Activated CD8-positive, alpha-beta memory T cell treated with anti-CD3 and anti-CD28 coated beads, Interleukin-2, amount 50 U/mL, for 48 hours (primary cell): ENCODE data around the gene OR11H7.
"Not testable (repeated sequence)": the region's sequence is repeated elsewhere in the genome, so short reads cannot be mapped to it uniquely, and the experiment has no call there.

Source experiments
- DNase-seq: peaks from one replicate; pipeline ENCODE4 v3.0.0-alpha.2; 2020

The OR11H7 gene

DNA sequence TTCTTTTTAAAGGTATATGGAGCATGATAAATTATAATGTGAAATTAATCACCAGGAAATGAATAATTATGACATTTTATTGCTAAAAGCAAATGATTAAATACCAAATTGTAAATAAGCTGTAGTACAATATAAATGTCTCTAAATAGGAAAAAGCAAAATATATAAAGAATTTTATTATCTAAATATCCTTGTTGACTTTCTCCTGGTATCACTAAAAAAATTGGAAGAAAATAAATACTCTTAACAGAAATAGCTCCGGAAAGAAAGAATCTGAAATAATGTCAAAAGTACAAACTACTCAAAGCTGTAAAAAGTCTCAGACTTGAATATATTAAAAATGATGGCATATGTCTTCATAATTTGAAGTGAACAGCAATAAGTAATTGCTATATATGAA, at the start of gene OR11H7:
Gene OR11H7 (plus strand): TSS at position 301 of the 400 bp plus-strand sequence.
- DNase-seq = no peak

DNA sequence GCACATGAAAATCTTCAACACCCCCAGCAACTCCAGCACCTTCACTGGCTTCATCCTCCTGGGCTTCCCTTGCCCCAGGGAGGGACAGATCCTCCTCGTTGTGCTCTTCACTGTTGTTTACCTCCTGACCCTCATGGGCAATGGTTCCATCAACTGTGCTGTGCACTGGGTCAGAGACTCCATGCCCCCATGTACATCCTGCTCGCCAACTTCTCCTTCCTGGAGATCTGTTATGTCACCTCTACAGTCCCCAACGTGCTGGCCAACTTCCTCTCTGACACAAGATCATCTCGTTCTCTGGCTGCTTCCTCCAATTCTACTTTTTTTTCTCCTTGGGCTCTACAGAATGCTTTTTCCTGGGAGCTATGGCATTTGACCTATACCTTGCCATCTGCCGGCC, 49.6 kb upstream of the OR11H7 start:
- DNase-seq = no peak

DNA sequence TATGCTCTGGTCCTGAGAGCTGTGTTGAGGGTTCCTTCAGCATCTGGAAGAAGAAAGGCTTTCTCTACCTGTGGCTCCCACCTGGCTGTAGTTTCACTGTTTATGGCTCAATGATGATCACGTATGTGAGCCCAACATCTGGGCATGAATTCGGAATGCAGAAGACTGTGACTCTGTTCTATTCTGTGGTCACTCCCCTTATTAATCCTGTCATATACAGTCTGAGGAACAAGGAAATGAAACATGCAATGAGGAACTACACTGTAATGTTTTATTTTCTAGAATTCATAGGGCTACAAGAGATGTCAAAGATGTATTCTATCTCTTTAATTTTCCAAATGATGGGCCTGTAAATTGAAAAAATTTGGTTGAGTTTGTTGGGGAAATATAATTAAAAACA, 48.9 kb upstream of the OR11H7 start:
- DNase-seq = no peak

DNA sequence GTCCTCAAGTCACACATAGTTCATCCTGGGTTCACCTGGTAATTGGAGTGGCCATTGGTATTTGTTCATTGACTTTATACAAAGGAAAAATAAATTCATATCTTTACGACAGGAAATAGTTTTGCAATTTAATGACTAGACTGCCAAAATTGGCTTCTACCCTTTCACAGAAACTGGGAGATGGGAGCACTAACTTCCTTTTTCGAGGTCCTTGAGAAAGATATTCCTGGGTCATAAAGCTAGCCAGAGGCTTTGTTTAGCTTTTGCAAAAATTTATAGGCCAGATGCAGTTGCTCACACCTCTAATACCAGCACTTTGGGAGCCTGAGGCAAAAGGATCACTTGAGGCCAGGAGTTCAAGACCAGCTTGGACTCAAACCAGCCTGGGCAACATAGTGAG, 48.3 kb upstream of the OR11H7 start:
- no peak for DNase-seq

DNA sequence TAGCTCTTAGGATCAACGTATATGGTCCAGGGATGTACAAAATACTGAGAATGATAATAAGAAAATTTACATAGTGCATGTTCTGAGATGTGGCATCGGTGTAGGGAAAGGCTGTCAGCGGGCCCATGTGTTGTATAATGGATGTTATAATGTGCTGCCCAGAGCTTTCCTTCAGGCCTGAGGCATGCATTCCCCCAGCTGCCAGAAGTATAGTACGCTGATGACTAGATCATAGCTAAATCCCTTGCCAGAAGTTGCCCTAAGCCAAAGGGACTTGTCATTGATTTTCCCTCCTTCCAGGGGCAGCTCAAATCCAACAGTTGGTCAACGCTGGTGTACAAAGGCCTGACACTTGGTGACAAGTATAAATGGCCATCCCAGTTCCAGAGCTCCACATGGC, 44.6 kb upstream of the OR11H7 start:
- DNase-seq = no peak

DNA sequence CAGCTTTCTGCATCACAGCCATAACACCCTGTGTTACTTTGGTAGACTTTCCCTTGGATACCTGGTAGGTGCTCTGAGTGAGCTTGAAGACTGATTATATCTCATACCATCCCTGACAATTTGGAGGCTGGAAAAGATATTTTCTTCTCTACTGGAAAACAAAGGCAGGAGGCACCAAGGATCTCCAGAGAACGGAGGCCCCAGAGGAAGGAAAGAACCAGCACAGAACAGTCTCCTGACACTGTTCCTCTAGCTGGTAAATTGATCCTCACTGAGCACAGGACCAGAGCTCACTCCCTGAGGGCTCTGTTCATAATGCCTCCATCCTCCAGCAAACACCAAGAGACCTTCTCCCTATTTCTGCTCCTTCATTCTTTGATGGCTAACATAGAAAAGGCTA, 38.2 kb upstream of the OR11H7 start, which contains the start of gene OR11G2:
Gene OR11G2 (plus strand): TSS at position 301 of the 400 bp plus-strand sequence. CDS start 6,542 bp downstream, outside the sequence.
- no peak for DNase-seq

DNA sequence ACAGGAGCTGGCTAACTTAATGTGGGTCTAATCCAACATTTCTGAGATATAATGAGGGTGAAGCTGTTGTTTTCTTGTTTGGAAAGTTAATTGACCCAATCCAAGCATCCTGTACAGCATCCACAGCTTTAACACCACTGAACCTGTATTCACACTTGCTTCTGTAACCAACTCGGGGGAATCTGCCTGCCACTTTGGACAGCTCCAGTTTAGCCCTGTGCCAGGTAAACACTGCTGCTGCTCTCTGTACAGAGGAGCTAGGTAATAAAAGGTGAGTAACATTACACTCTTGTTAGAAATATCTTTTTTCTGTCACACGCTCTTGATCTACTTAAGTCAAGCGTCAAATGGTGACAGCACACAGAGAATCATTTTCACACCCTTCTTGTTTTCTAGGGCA, 37.4 kb upstream of the OR11H7 start:
- no peak for DNase-seq

DNA sequence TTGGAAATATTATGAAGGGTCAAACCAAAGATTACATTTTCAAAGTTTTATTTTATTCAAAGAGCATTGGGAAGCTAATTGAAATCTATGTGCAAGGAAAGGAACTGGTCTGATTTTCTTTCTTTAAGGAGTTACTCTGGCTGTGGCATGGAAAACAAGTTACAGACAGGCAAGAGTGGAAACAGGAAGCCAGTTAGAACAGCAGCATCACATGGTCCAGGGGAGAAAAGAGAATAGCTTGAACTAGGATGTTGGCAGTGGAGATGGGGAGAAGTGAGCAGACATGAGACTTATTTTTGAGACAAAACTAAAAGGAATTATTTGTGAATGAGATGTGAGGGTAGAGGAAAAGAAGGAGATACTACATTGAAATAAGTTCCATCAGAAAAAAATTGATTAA, 34.7 kb upstream of the OR11H7 start:
- no peak for DNase-seq

DNA sequence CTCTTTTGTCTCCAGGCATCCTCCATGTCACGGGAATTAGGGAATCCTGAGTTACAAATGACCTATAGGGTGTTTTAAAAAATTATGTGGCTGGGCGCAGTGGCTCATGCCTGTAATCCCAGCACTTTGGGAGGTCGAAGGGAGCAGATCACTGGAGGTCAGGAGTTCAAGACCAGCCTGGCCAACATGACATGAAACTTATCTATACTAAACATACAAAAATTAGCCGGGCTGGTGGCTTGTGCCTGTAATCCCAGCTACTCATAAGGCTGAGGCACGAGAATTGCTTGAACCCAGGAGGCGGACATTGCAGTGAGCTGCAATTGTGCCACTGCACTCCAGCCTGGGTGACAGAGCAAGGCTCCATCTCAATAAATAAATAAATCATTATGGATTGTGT, 33.6 kb upstream of the OR11H7 start:
- DNase-seq = not testable (repeated sequence)

DNA sequence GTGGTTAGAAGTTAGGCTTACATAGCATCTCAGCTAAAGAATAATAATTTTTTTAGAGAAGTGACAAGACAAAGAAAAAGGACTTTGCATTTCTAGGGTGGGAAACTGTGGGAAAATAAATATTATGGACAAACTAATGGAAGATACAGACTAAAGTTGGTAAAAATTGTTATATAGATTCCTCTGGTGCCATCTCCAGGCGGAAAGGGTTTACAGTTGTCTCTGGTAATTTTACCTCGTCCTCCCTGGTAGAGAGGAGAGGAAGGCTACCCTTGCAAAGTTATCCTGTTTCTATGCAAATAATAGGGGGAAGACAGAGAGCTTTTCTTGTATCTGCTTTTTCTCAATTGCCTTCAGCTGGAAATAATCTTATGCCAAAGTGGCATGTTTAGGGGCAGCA, 32.9 kb upstream of the OR11H7 start:
- DNase-seq = no peak

DNA sequence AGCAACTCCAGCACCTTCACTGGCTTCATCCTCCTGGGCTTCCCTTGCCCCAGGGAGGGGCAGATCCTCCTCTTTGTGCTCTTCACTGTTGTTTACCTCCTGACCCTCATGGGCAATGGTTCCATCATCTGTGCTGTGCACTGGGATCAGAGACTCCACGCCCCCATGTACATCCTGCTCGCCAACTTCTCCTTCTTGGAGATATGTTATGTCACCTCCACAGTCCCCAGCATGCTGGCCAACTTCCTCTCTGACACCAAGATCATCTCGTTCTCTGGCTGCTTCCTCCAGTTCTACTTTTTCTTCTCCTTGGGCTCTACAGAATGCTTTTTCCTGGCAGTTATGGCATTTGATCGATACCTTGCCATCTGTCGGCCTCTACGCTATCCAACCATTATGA, 31.3 kb upstream of the OR11H7 start:
- no peak for DNase-seq

DNA sequence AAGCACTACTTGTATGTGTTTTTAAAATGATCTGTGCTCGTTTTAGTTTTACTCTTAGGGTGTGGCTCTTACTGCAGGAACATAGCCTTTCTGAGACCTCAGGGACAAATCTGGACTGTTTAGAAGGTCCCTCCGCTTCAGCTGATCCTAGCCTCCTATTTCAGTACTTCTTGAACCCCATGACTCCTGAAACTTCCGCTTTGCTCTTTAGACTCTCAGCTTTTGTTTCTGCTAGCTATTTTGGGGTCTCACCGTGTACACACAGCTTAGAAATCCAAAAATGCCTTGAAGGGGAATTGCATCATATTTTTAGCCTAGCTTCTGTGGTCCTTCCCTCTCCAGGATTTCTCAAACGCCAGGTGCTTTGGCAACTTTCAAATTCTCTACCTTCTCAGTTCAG, 29.8 kb upstream of the OR11H7 start:
- no peak for DNase-seq

DNA sequence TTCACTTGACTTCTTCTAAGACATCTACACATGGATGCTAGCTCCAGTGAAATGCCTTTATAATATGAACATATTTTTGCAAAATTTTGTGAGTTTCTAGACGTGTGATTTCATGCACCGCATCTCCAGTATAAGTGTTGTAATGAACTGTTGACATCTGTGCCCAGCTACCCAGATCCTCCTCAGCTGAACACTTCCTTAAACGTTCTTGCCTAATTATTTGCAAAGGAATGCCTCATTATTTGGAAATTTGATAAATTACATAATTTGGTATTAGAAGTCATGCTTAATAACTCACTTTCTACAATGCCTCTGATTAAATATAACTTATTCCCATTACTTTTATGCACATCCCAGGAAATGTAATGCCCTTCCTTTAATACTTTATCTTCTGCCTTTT, 24.1 kb upstream of the OR11H7 start:
- no peak for DNase-seq

DNA sequence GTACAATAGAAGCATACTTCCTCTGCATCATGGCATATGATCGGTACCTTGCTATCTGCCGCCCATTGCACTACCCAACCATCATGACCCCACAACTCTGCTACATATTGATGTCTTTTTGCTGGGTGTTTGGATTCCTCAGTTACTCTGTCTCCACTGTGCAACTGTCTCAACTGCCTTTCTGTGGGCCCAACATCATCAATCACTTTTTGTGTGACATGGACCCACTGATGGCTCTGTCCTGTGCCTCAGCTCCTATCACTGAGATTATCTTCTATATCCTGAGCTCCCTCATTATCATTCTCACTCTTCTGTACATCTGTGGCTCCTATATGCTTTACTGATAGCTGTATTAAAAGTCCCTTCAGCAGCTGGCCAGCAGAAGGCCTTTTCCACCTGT, 19.2 kb upstream of the OR11H7 start:
- DNase-seq = no peak

DNA sequence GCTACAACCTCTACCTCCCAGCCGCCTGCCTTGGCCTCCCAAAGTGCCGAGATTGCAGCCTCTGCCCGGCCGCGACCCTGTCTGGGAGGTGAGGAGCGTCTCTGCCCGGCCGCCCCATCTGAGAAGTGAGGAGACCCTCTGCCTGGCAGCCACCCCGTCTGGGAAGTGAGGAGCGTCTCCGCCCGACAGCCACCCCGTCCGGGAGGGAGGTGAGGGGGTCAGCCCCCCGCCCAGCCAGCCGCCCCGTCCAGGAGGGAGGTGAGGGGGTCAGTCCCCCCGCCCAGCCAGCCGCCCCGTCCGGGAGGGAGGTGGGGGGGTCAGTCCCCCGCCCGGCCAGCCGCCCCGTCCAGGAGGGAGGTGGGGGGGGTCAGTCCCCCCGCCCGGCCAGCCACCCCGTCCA, 16.4 kb upstream of the OR11H7 start:
- DNase-seq = not testable (repeated sequence)

DNA sequence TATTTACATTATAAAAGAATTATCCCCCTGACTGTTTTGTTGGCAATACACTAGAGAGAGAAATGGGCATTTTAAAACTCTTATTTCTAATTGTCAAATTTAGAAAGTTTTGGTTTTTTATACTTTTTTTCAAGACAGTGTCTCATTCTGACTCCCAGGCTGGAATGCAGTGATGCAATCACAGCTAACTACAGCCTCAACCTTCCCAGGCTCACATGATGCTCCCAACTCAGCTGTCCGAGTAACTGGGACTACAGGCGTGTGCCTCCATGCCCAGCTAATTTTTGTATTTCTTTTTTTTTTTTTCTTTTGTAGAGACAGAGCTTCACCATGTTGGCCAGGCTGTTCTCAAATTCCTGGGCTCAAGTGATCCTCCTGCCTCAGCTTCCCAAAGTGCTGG, 13.6 kb upstream of the OR11H7 start:
- no peak for DNase-seq

DNA sequence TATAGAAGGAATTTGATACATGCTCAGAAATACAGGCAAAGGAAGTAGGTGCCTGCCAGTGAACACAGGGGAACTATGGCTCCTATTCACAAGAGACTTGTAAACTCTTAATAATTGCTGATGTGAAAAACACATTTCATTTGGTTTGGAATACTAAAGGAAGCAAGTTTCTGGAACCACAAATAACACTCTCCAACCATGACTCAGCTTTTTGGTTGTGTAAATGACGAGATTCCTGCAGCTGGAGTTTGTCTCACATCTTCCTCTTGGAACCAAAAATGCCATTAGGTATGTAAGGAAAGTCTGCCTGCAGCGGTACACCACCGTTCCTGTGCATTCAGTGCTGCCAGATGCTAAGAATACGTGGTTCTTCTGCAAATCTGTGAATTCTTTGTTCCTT, 9.7 kb upstream of the OR11H7 start:
- no peak for DNase-seq

DNA sequence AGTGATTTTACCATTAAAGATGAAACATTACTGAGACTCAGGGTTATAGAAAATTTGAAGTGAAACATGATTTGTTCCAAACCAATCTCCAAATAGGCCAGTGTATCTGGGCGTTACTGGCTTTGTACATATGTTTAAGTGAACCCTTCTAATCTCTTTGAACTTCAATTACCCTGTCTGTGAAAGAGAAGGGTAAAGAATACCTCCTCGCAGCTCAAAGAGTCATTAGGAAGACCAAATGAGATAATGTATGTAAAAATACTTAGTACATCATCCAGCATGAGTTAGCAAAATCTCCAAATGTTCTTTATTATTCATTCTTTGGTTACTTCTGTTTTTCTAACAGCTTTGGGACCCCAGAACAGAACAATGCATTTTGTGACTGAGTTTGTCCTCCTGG, 5.4 kb upstream of the OR11H7 start, which contains the start of gene OR11H6:
Gene OR11H6 (plus strand): TSS at position 301 of the 400 bp plus-strand sequence. CDS start 0 bp downstream, at position 301.
- DNase-seq = no peak

DNA sequence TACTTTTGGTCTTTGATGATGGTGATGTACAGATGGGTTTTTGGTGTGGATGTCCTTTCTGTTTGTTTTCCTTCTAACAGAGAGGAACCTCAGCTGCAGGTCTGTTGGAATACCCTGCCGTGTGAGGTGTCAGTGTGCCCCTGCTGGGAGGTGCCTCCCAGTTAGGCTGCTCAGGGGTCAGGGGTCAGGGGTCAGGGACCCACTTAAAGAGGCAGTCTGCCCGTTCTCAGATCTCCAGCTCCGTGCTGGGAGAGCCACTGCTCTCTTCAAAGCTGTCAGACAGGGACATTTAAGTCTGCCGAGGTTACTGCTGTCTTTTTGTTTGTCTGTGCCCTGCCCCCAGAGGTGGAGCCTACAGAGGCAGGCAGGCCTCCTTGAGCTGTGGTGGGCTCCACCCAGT, 6.6 kb downstream of the OR11H7 start:
- not testable (repeated sequence) for DNase-seq

DNA sequence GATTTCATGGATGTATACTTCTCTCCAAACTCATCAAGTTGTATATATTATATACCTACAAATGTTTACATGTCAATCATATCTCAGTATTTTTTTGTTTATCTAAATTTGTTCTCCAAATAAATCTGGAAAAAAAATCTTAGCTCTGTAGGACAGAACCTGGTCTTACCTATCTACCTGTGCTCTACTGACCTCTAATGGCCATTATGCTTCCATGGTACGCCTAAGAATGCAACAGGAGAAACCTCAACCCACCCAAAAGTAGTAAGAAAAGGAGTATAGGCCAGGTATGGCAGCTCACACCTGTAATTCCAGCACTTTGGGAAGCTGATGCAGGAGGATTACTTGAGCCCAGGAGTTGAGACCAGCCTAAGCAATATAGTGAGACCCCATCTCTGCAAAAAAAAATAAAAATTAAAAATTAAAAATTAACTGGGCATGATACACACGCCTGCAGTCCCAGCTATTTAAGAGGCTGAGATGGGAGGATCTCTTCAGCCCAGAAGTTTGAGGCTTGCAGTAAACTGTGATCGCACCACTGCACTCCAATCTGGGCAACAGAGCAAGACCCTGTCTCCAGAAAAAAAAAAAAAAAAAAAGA, 19.0 kb downstream of the OR11H7 start:
- DNase-seq = no peak

DNA sequence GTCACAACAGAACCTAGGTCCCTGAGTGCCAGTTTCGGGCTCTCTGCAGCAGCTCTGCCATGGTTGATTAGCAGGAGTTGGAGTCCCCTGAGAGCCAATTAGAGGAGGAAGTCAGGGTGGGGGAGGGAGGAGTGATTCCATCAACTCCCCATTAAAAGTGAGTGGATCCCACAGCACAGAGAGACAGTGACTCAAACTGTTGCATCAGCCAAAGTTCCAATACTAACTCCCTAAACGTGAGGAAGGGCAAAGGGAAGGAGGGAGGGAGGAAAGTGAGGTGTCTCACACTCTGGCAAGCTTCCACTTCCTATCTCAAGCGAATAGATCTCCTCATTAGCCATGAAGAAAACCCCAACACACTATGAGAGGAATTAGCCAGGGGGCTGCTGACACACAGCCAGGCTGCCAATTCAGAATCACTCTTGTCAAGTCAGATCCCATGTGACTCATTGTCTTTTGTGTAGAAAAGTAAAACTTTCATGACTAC, 33.9 kb downstream of the OR11H7 start:
- DNase-seq = no peak

DNA sequence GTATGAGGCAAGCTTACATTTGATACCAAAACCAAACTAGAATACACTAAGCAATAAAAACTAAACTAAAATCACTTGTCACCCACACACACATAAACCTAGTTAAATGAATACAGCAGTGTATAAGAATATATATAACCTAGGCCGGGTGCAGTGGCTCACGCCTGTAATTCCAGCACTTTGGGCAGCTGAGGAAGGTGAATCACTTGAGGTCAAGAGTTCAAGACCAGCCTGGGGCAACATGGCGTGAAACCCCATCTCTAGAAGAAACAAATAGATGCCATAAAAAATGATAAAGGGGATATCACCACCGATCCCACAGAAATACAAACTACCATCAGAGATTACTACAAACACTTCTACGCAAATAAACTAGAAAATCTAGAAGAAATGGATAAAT, 35.6 kb downstream of the OR11H7 start:
- not testable (repeated sequence) for DNase-seq

DNA sequence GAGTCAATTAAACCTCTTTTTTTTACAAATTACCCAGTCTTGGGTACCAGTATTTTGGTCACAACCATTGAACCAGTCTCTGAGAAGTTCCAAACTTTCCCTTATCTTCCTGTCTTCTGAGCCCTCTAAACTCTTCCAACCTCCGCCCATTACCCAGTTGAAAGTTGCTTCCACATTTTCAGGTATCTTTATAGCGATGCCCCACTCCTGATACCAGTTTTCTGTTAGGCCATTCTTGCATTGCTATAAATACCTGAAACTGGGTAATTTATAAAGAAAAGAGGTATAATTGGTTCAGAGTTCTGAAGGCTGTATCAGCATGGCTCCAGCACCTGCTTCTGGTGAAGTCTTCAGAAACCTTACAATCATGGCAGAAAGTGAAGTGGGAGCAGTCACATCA, 45.3 kb downstream of the OR11H7 start:
- DNase-seq = no peak

DNA sequence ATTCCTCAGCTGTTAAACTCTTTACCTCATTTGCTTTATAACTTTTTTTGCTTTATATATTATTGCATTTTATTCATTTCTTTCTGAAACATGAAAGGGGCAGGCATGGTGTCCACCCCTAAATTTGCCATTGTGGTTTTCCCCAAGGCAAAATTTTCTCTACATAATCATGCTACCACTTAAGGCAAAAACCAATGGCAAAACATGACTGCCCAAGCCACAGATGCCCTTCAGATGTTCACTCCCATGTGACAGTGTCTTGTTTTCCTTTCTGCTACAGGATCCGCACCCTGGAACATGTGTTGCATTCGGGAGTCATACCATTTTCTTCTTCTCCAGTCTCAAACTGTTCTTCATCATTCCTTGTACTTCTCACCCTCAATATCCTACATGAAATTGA, 48.6 kb downstream of the OR11H7 start:
- DNase-seq = no peak

DNA sequence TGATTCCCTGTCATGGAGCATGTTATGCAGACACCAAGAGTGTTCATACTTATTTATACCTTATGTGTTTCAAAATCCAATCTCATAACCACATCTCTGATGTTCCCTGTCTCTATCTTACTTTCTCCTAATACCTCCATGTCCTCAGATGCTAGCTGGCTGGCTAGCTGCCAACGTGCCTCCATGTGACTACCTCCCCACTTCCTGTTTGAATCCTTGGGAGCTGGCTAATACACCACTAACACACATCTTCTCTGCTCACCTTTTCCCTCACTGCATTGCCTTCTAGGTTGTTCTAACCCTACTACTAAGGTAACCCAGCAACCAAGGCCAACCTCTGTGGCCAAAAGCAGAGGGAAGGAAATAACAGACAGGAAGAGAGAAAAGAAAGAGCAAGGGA, 49.6 kb downstream of the OR11H7 start:
- DNase-seq = no peak
